ENCODE measurements around the gene TFEB. TPM values are rescaled to one million over a fixed set of nuclear protein-coding genes. Genes with fewer than 3 reads are reported as not detected.

Gene TFEB
- polyA plus RNA-seq (2013, experiment 1 of 2): 3.4 TPM
- 4.1 TPM for polyA plus RNA-seq (2013, experiment 2 of 2)

DNA sequence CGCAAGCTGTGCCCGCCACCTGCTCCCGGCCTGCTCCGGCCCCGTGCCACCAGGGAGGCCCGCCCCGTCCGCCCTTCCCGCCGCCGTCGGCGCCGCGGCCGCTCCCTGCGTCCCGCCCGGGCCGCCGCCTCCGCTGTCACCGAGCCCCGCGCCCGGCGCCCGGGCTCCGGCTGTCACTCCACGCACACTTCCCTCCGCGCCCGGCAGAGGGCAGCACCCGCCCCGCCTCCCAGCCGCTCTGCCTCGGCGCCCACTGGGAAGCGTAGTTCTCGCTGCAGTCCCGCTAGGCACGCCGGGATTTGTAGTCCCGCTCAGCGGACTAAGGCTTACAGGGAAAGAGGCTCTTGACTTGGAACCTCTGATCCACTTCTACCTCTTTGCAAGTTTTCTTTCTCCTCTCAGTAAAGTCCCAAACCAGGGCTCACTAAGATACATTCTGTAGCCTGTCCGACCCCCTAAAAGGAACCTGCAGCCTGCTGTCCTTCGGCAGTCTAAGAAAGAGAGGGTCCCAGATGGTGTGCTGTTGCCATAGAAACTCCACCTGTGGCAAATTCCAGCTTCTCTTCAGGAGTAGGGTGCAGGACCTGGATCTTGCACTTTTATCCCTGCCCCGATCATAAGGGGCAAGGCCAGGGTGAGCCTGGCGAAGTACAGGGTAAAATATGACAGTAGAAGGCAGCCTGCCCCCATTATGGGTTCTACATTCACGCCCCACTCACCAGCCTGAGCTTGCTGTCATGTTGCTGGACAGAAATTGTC is at the start of gene TFEB:
TFEB (minus strand) TSS at position 182 of the 759 bp plus-strand sequence. CDS start 44,395 bp downstream, outside the sequence.
- no peak within 1 kb of the TSS for H3K27ac ChIP-seq (ENCODE audit: low read depth, low read length, severe bottlenecking)
- H3K4me1 ChIP-seq (ENCODE audit: control insufficient read depth, insufficient read depth, low read length, poor library complexity, severe bottlenecking): peaks cover 36% of the 10 kb centered on the region
- H3K4me3 ChIP-seq (ENCODE audit: extremely low read depth, insufficient read depth, low read length, poor library complexity, severe bottlenecking): peak within 1 kb of the TSS; percentile 53
- no peaks in the 10 kb centered on the region for H3K9me3 ChIP-seq (ENCODE audit: control insufficient read depth, low read length)
- WGBS, 2 experiments (ENCODE audit: insufficient coverage in 2 of 2): 7 to 14% methylated on average over 30 to 48 of the region's 50 CpGs
- H3K36me3 ChIP-seq (ENCODE audit: control insufficient read depth, insufficient read depth, low read length): no peaks in the 10 kb centered on the region

DNA sequence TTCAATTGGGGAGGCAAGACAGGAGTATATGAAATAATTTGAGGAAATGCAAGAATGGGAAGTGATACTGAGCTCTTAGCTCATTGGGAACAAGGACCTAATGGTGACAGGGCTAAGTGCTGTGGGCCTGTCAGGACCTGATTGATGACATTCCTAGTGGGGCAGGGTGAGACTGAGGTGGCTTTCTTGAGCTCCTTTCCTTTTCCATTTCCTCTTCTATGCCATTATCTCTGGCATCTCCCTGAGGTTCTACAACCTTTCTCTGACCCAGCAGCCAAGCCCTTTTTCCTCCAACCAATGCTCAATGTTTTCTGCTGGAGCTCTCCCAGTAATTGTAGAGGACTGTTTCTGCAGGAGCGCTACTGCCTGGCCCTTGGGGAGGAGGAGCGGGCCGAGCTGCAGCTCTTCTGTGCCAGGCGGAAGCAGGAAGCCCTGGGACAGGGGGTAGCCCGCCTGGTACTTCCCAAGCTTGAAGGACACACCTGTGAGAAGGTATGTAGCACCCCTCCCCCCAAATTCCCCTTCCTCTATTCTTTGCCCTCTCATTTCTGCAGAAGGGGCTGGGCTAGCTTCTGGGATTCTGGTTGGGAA is 49.3 kb upstream of the TFEB start:
- no peaks in the 10 kb centered on the region for H3K9me3 ChIP-seq (ENCODE audit: control insufficient read depth, low read length)
- no peak overlapping the region for H3K4me3 ChIP-seq (ENCODE audit: extremely low read depth, insufficient read depth, low read length, poor library complexity, severe bottlenecking)
- 76 to 100% methylated on average over 3 of the region's 5 CpGs for WGBS, 2 experiments (ENCODE audit: insufficient coverage in 2 of 2)
- H3K27ac ChIP-seq (ENCODE audit: low read depth, low read length, severe bottlenecking): no peak overlapping the region
- H3K4me1 ChIP-seq (ENCODE audit: control insufficient read depth, insufficient read depth, low read length, poor library complexity, severe bottlenecking): peaks cover 12% of the 10 kb centered on the region
- peaks cover 14% of the 10 kb centered on the region for H3K36me3 ChIP-seq (ENCODE audit: control insufficient read depth, insufficient read depth, low read length)

GRCh38 chr6:41783106-41783780 is 47.8 kb upstream of the TFEB start:
- Histone ChIP-seq H3K9me3 (ENCODE audit: control insufficient read depth, low read length) (no peaks in the 10 kb centered on the region), H3K4me3 (ENCODE audit: extremely low read depth, insufficient read depth, low read length, poor library complexity, severe bottlenecking) (no peak overlapping the region), H3K27ac (ENCODE audit: low read depth, low read length, severe bottlenecking) (no peak overlapping the region), H3K36me3 (ENCODE audit: control insufficient read depth, insufficient read depth, low read length) (peaks cover 4% of the 10 kb centered on the region), H3K4me1 (ENCODE audit: control insufficient read depth, insufficient read depth, low read length, poor library complexity, severe bottlenecking) (peaks cover 12% of the 10 kb centered on the region)
- 77 to 90% methylated on average over 3 to 4 of the region's 6 CpGs for WGBS, 2 experiments (ENCODE audit: insufficient coverage in 2 of 2)

DNA sequence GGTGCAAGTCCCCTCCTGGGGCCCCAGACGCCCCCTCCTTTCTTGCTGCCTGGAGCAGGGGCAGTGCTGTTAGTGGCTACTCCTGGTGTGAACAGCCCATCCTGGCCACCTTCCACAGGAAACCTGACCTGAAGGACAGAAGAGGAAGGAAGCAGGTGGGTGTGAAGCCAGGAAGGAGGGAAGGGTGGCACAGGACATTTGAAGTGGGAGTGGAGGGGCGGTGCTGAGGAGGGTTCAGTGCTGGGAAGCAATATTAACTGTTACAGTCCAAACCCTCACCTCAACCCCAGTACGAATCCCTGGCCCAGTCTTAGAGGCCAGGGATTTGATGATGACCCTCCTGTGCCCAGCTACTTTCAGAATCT is 45.9 kb upstream of the TFEB start:
- Histone ChIP-seq H3K9me3 (ENCODE audit: control insufficient read depth, low read length) (no peaks in the 10 kb centered on the region), H3K4me3 (ENCODE audit: extremely low read depth, insufficient read depth, low read length, poor library complexity, severe bottlenecking) (peak overlapping the region; percentile 66), H3K4me1 (ENCODE audit: control insufficient read depth, insufficient read depth, low read length, poor library complexity, severe bottlenecking) (peaks cover 12% of the 10 kb centered on the region), H3K27ac (ENCODE audit: low read depth, low read length, severe bottlenecking) (no peak overlapping the region), H3K36me3 (ENCODE audit: control insufficient read depth, insufficient read depth, low read length) (peaks cover 16% of the 10 kb centered on the region)
- WGBS, 2 experiments (ENCODE audit: insufficient coverage in 2 of 2): 83% methylated on average over 1 of the region's 3 CpGs; no CpG with 5 or more reads in 1 of the 2 experiments

GRCh38 chr6:41780551-41781365 is 45.4 kb upstream of the TFEB start, which contains the start of gene PRICKLE4:
PRICKLE4 (plus strand) TSS chr6:41780782; CDS start chr6:41783474, 2,692 bp downstream.
- Histone ChIP-seq H3K36me3 (ENCODE audit: control insufficient read depth, insufficient read depth, low read length) (peaks cover 16% of the 10 kb centered on the region), H3K9me3 (ENCODE audit: control insufficient read depth, low read length) (no peaks in the 10 kb centered on the region), H3K27ac (ENCODE audit: low read depth, low read length, severe bottlenecking) (peak within 1 kb of the TSS; percentile 29), H3K4me3 (ENCODE audit: extremely low read depth, insufficient read depth, low read length, poor library complexity, severe bottlenecking) (peak within 1 kb of the TSS; percentile 66), H3K4me1 (ENCODE audit: control insufficient read depth, insufficient read depth, low read length, poor library complexity, severe bottlenecking) (peaks cover 10% of the 10 kb centered on the region)
- WGBS, 2 experiments (ENCODE audit: insufficient coverage in 2 of 2): 0 to 1% methylated on average over 22 to 30 of the region's 36 CpGs

DNA sequence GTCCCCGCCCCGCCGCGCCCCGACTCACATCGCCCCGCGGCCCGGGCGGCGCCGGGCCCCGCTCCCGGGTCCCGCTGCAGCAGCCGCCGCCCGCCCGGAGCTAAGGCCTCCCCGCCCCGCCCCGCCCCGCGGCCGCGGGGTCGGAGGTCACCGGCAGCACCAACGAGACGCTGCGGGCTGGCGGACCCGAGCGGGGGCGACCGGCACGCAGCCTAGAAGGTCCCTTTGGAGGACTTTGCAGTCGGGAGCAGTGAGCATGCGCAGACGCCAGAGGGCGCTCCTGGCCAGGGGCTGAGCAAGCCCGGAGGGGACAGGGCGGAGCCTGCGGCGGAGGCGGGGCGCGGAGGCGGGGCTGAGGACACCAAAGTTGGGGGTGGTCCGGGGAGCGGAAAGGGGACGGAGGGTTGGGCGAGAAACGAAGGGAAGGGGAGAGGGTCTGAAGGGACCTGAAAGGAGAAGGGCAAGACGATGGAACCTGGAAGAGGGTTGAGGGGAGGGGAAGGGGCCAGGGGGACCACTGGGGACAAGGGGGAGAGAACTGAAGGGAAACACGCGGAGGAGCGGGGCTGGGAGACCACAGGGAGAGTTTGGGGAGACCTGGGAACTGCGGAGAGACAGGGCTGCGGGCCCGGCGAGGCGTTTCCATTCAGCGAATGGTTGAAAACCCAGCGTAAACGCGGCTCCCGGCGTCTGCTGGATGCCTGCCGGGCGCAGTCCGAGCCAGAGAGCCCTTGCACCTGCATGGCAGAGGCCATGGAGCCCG is 44.6 kb upstream of the TFEB start, which contains the start of gene FRS3:
FRS3 (minus strand) TSS at position 113 of the 763 bp plus-strand sequence. CDS start 2,913 bp downstream, outside the sequence.
- Histone ChIP-seq H3K27ac (ENCODE audit: low read depth, low read length, severe bottlenecking) (peak within 1 kb of the TSS; percentile 29), H3K4me3 (ENCODE audit: extremely low read depth, insufficient read depth, low read length, poor library complexity, severe bottlenecking) (peak within 1 kb of the TSS; percentile 66), H3K36me3 (ENCODE audit: control insufficient read depth, insufficient read depth, low read length) (peaks cover 19% of the 10 kb centered on the region), H3K9me3 (ENCODE audit: control insufficient read depth, low read length) (no peaks in the 10 kb centered on the region), H3K4me1 (ENCODE audit: control insufficient read depth, insufficient read depth, low read length, poor library complexity, severe bottlenecking) (peaks cover 8% of the 10 kb centered on the region)
- 0% methylated on average over 67 to 73 of the region's 73 CpGs for WGBS, 2 experiments (ENCODE audit: insufficient coverage in 2 of 2)

GRCh38 chr6:41779336-41779735 is 43.9 kb upstream of the TFEB start:
- H3K36me3 ChIP-seq (ENCODE audit: control insufficient read depth, insufficient read depth, low read length): peaks cover 25% of the 10 kb centered on the region
- no peak overlapping the region for H3K27ac ChIP-seq (ENCODE audit: low read depth, low read length, severe bottlenecking)
- H3K4me1 ChIP-seq (ENCODE audit: control insufficient read depth, insufficient read depth, low read length, poor library complexity, severe bottlenecking): peaks cover 8% of the 10 kb centered on the region
- no peaks in the 10 kb centered on the region for H3K9me3 ChIP-seq (ENCODE audit: control insufficient read depth, low read length)
- H3K4me3 ChIP-seq (ENCODE audit: extremely low read depth, insufficient read depth, low read length, poor library complexity, severe bottlenecking): peak overlapping the region; percentile 66
- WGBS, 2 experiments (ENCODE audit: insufficient coverage in 2 of 2): 1 to 2% methylated on average over 11 to 14 of the region's 16 CpGs

- no CpG with 5 or more reads among the region's 6 CpGs for WGBS, 2 experiments (ENCODE audit: insufficient coverage in 2 of 2)
- Histone ChIP-seq H3K27ac (ENCODE audit: low read depth, low read length, severe bottlenecking) (no peak overlapping the region), H3K4me3 (ENCODE audit: extremely low read depth, insufficient read depth, low read length, poor library complexity, severe bottlenecking) (peak overlapping the region; percentile 66), H3K36me3 (ENCODE audit: control insufficient read depth, insufficient read depth, low read length) (peaks cover 28% of the 10 kb centered on the region), H3K4me1 (ENCODE audit: control insufficient read depth, insufficient read depth, low read length, poor library complexity, severe bottlenecking) (peaks cover 8% of the 10 kb centered on the region), H3K9me3 (ENCODE audit: control insufficient read depth, low read length) (no peaks in the 10 kb centered on the region)
Measured at GRCh38 chr6:41778895-41779294, 43.5 kb upstream of the TFEB start.

- WGBS, 2 experiments (ENCODE audit: insufficient coverage in 2 of 2): 83 to 94% methylated on average over 3 to 5 of the region's 5 CpGs
Measured at GRCh38 chr6:41777551-41778285, 42.3 kb upstream of the TFEB start.

More at GRCh38 chr6:41777551-41778285, 42.3 kb upstream of the TFEB start:
- no peaks in the 10 kb centered on the region for H3K9me3 ChIP-seq (ENCODE audit: control insufficient read depth, low read length)
- H3K4me1 ChIP-seq (ENCODE audit: control insufficient read depth, insufficient read depth, low read length, poor library complexity, severe bottlenecking): peaks cover 8% of the 10 kb centered on the region
- H3K4me3 ChIP-seq (ENCODE audit: extremely low read depth, insufficient read depth, low read length, poor library complexity, severe bottlenecking): no peak overlapping the region
- H3K36me3 ChIP-seq (ENCODE audit: control insufficient read depth, insufficient read depth, low read length): peaks cover 30% of the 10 kb centered on the region
- H3K27ac ChIP-seq (ENCODE audit: low read depth, low read length, severe bottlenecking): no peak overlapping the region

Measured in mesodermal cell (in vitro differentiated cells).